GM18526 (cell line): ENCODE measurements around the gene GPR34.

Experiments used
- POLR2A ChIP-seq: IDR thresholded peaks from 3 replicates; pipeline ENCODE4 v1.6.1; 2011; ENCODE audit not compliant: insufficient read length; ENCODE audit errors: extremely low read depth

The GPR34 gene

DNA sequence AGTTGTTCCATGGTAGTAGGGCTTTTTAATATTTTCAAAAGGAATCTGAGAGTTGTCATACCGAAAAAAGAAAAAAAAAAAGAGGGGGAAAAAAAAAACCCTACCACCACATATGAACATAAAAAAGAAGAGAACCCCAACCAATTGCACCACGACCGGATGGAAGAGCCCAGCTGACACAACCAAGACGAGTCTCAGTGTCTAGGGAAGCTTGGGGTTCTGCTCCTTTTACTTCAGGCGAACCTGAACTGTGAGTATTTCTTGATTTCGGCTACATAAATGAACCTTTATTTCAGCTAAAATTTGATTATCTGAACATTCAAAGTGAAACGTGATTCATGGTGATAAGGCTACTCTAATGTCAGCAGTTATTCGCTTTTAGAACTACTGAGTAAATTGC lies at the start of gene GPR34:
GPR34 (plus strand) TSS at position 139 of the 400 bp plus-strand sequence. CDS start 6,661 bp downstream, outside the sequence.
- no peak for TF ChIP-seq POLR2A

GRCh38 chrX:41653125-41653524 lies 35.6 kb upstream of the GPR34 start:
- no peak for TF ChIP-seq POLR2A

DNA sequence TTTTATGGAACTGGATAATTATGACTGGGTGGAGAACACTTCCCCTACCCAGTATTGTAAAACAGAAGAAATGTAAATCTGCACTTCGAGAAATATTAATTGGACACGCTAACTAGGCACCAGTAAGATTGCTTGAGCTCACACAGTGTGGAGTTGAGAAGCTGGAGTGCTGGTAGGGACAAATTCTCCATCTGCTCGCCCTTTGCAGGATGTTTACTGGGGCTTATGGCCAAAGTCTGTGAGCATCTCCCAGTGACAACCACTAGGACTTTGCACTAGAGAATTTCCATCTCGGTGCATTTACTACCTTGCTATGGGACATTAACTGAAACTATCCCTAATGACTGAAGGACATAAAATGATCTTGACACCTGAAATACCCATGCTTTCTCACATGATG lies 33.7 kb upstream of the GPR34 start:
- TF ChIP-seq POLR2A = no peak

- no peak for TF ChIP-seq POLR2A
Observed at GRCh38 chrX:41655631-41656030, 33.1 kb upstream of the GPR34 start.

DNA sequence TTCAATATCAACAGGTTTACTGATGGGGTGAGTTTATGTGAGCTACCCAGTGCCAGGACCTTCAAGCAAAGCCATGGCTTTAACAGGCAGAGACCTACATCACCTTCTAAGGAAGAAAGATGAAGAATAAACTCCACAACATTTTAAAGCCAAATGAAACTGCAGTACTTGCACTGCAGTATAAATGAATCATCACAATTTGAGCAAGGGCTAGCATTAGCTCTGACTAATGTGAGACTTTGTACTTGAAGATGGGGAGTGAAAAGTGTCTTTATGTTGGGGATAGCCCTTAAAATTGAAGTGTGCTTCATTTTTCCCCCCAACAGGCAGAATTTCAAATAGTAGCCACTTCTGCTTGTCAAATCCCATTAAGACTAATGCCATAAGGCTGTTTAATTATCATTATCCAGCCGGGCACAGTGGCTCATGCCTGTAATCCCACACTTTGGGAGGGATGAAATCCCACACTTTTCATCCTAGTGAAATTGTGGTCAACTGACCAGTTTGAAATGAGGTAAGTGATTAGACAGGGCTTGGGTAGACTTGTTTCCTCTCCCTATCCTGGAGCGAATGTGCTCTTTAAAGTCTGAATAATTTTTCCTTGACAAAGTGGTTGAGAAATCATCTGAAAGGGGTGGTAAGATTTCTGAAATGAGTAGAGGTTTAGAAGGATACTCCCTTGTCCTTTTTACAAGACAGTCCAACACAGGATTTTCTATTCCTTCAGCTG lies 27.2 kb upstream of the GPR34 start:
- TF ChIP-seq POLR2A = no peak

DNA sequence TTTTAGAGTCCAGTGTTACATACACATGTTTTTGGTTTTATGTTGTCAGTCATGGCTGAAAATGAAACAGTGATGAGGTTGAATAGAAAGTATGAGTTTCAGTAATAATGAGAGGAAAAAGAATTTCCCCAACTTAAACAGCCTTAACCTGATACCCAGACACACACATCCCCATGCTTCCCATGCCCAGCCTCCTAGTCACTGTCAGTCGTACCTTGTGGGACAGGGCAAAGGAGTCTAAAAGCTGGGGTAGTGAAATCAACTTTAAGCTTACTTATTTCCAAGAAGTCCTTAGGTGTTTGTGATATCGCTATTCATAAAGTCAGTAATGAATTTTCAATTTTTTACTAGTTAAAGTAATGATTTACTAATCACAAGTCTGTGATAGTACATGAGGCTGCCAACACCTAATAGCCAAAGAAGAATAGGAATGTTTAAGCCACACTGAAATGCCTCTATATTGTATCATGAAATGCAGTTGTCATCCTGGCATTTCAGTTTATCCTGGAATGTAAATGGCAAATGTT lies 24.3 kb upstream of the GPR34 start:
- TF ChIP-seq POLR2A = no peak

- TF ChIP-seq POLR2A = no peak
Observed at GRCh38 chrX:41664908-41665307, 23.9 kb upstream of the GPR34 start.

GRCh38 chrX:41665686-41666085 lies 23.1 kb upstream of the GPR34 start:
- TF ChIP-seq POLR2A = no peak

GRCh38 chrX:41666251-41666650 lies 22.5 kb upstream of the GPR34 start:
- no peak for TF ChIP-seq POLR2A

DNA sequence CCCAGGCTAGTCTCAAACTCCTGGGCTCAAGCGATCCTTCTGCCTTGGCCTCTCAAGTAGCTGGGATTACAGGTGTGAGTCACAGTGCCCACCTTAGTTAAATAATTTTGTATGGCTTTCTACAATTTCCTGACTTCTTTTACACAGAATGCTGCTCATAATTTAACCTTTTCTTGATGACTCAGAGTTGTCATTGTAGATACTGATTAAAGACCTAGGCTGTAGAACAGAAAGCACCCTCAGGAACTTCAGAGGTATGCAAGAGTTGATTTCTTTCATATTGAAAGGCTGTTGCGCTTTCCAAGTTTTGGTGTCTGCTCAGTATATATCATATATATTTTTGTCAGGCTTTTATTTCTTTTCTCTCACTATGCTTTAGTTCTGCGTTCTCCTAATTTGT lies 21.1 kb upstream of the GPR34 start:
- TF ChIP-seq POLR2A = no peak

- TF ChIP-seq POLR2A = no peak
Observed at GRCh38 chrX:41670112-41670511, 18.7 kb upstream of the GPR34 start.

DNA sequence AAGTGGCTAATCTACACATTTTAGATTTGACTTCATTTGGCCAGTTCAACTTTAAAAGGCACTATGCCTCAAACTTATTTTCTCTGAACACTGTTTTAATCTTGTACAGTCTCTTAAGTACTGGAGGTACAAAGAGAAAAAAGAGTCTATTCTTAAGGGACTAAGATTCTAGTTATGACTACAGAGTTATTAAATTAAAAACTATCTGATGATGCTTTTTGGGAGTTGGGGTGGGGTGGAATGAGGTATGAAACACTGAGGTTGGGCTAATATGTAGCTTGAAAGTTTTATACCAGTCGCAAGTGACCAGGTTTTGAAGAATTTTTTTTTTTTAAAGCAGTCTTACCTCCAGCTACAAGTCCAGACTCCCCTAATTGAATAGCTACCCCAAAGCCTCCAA lies 17.7 kb upstream of the GPR34 start:
- no peak for TF ChIP-seq POLR2A

DNA sequence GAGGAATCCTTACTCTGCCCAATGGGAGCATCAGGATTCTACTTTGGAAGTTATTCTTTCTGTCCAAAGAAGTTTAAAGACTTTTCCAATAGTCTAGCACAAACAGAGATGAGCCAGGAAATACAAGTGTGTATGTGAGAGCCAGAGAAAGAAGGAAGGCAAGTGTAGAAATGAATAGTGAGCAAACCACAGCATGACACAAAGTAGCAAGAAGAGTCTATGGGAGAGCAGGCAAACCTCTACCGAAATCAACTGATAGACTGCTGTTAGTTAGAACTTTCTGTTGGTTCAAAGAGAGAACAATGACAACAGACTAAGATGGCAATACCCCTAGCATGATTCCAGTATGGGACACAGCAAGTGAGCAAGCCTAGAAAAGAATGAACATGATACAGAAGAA lies 16.1 kb upstream of the GPR34 start:
- TF ChIP-seq POLR2A = no peak

DNA sequence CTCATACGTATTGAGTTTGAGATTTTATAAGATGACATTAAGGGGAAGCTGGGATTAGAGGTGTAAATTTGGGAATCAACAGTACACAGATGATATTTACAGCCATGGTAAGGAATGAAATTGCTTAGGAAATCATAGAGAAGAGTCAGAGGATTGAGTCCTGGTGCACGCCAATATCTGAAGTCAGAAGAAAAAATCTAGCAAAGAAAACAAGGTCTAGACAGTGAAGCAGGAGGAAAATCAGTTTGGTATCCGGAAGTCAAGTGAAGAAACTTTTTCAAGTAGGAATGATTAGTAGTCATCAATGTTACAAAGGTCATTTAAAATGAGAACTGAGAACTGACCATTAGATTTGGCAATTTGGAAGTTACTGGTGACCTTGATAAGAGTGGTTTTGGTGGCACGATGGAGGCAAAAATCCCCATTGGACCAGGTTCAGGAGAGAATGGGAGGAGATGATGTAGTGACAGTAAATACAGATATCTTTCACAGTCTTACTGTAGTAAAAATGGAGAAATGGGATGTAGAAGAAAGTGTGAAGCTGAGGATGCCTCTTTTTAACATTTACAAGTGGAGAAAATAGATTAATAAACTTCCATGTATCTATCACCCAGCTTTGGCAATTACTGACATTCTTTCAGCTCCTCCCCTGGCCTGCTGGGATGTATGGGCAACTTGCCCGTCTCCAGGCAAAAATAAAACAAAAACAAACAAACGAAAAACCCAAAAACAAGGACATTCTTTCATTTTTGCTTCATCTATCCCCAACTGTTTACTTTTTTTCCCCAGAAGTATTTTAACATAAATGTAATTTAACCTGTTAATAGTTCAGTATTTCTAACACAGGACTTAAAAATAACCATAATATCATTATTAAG lies 11.4 kb upstream of the GPR34 start:
- TF ChIP-seq POLR2A = no peak

- TF ChIP-seq POLR2A = no peak
Observed at GRCh38 chrX:41684138-41684537, 4.6 kb upstream of the GPR34 start.

DNA sequence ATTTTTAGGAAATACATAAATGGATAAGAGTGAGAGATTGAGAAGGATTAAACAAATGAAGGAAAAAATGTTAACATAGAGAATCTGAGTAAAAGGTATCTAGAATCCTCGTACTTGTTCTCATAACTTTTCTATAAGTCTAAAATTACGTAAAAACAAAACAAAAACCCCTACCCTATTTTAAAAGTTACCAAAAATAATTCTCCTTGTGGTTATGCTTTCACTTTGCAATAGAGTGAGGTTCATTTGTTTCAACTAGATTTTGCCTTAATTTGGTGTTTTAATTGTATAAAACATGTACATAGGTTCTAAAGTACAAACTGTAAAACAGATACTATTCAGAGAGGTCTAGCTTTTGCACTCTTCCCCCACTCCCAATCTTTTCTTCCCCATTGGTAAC lies 3.8 kb upstream of the GPR34 start:
- no peak for TF ChIP-seq POLR2A
